Measurements from ENCODE around the gene SEMA5A.
"Not testable (repeated sequence)": the region's sequence is repeated elsewhere in the genome, so short reads cannot be mapped to it uniquely, and the experiment has no call there.

The SEMA5A gene

DNA sequence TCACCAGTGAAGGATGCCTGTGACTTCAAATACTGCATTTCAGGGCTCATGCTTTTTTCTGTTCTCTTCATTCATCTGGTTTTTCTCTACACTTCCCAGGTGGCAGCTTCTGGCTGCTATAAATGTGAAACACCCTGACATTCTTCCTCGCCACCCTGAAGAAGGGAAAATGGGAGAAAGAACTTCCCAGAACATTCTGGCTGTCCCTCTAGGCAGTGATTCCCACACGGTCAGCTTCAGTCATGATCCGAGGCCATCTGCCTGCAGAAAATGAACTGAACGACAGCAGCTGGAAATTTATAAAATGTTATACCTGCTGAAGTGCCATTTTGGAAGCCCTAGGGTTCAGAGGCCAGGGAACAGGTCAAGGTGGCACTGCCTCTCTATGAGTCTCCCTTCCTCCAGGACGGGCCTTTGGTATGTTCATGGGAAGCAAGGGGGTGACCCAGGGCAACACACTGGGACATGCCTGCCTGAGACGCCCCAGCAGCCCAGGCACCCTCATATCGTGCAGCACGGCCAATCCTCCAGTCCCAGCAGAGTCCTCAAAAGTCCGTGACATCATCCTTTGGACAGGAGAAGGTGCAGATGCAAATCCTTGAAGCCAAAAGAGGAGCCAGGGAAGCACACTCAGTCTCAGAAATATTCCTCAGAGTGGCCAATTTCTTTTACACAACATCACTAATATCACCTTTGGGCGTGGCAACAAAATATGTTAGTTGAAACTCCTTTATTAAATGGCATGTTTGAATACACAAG is 107.1 kb downstream of the SEMA5A start:
- no peak for DNase-seq

GRCh38 chr5:9437741-9438240 is 108.1 kb downstream of the SEMA5A start:
- no peak for DNase-seq

DNA sequence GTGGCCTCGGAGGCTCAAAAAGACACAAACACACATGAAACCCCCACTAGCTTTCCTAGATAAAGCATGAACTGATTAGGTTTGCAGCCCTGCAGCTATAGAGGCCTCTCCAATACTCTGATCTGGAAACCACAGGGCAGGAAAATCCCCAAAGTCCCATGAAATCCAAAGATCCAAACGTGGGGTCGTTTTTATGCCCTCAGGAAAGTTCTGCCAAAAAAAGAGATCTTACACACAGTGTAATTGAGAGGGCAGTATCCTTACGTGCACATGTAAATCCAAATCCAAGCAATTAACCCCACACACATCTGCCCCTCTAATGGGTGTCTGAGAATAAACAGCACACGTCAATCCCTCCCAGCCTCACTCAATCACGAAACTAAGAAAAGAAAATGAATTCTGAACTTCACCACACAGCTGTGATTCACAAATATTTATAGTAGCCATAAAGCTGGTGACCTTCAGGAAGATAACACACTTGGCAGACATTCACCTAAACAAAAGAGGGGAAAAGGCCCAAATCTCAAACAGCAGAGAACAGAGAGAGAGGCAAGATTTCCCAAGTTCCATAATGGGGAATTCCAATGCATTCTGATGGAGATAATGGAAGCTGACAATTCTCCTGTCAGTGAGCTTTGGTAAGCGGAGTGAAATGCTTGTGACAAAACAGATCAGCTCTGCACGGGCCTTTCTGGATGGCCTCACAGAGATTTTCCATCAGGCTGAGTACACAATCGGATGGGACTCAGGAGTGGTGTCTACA is 114.2 kb downstream of the SEMA5A start:
- no peak for DNase-seq

DNA sequence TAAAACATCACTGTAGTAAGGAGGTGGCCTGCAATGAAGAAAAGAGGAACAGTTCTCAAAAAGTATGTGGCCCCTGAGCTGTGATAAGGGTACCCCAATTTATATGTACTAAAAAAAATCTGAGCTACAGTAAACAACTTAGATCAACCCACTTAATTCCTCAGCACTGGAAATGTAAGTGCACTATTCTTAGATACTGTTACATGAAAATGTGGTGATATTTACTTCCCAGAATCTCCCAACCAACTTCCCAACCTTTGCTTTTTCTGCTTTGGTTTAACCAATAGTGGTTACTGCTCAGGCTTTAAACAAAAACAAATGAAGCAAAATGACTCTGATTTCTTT is 114.8 kb downstream of the SEMA5A start:
- DNase-seq, result no peak

GRCh38 chr5:9430306-9430705 is 115.6 kb downstream of the SEMA5A start:
- DNase-seq, result no peak

DNA sequence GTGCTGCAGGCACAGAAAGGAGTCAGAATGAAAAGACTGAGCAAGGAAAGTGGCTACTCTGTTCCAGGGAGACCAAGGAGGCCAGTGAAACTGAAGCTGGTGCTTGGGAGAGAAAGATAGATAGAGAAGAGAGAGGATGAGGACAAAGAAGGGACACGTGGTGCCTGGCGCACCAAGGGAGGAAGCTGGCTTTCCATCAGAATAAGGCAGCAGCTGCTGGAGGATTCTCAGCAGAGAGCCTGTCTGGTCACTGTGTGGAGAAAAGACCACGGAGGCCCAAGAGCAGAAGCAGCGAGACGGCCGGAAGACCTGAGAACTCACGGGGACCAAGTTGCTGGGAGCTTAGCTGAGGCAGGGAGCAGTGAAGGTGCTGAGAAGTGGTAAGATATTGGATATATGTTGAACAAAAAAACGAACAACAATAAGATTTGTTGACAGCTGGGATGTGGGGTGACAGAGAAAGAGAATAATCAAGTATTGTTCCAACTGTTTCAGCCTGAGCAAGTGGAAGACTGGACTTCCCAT is 116.1 kb downstream of the SEMA5A start:
- no peak for DNase-seq

GRCh38 chr5:9428272-9428671 is 117.6 kb downstream of the SEMA5A start:
- DNase-seq, result no peak

DNA sequence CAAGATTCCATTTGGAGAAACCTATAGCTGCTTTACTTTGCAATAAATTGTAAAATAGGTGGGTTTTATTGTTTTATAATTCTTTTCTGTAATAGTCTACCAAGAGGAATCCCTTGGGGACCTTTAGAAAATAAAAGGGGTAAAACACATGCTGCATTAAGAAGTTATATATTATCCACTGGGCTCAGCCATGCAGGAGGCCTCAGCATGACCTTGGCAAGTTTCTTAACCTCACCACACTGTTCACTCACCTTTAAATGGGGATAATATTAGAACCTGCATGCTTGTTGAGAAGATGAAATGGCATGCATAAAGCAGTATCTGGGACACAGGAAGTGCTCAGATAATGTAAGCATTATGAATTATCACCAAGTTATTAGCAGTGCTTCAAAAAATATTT is 120.2 kb downstream of the SEMA5A start:
- no peak for DNase-seq

DNA sequence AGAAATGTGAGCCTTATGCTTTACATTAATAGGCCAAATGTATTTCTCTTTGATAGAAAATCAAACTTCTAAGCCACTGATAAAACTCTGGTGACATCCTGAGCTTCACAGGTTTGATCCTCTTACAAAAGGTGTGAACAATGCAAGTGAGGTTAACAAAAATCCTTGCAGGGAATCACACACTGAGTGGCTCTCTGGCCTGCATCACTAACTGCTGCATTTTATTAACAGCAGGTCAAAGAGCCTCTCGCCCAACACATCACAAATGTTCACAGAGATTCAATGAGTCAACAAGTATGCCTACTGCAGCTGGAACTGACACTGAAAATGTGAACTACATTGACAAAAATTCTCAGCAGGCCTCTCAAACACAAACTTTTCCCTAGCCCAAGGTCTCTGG is 122.3 kb downstream of the SEMA5A start:
- no peak for DNase-seq

DNA sequence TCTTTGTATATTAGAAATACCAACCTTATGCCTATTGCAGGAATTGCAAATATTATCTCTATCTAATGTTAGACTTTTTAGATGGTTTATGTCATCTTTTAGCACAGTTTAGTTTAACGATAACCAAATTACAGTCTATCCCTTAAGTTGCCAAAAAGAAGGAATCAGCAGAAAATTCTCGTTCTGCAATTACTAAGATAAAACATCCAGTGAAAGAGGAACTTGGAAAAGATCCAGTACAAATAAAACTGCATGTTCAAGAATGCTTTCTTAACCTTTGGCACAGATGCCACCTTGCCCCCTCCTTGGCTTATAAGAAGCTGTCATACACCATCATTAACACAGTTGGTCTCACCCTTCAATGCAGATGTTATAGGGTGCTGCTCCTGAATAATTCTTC is 124.0 kb downstream of the SEMA5A start:
- no peak for DNase-seq

DNA sequence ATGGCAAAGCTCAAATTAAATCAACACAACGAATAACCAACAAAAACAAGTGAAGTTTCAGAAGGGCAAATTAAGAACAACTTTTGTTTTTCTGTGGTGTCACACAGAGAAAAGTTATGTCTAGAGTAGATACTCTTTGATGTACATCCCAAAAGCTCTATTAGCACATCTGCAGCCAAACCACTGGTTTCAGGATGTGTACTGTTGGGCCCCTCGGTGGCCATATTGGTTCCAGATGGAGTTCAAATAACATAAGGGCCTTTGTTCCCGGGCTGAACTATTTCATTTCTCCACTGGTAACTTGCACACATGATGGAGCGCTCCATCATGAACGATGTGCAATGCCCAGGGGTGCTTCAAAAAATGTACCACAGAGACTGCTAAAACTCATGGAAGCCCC is 126.1 kb downstream of the SEMA5A start:
- no peak for DNase-seq

DNA sequence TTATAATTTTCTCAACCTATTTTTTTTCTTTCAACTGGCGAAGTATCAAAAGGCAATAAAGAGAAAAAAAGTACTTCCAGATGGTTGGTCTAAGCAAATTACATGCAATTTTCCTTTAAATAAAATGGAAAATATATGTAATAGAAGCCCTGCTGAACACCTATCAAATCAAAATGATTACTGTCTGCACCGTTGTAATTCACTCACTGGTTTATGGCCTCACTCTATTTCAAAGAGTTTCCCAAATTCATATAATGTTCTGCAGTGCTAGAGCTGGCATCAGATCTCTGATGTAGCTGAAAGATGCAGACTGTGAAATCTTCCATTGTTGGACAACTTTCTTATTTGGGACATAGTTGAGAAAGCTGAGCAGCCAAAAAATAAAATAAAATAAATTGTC is 130.3 kb downstream of the SEMA5A start:
- no peak for DNase-seq

DNA sequence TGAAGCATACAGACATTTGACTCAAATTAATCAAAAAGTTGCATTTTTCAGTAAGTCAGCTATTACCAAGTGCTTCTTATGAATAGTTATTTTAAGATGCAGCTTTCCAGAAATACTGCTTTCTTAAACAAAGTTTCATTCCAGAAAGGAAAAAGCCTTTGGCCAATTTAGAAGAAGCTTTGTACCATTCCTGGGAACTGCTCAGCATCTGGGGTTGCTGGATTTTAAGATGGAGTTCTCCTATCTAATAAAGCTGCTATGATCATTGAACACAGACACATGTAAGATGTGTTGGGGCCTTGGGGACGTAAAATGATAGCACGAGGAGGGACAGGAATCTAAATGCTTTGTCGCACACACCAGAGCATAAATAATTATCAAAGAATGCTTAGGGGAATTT is 130.8 kb downstream of the SEMA5A start:
- no peak for DNase-seq

- no peak for DNase-seq
Observed at GRCh38 chr5:9411142-9411541, 134.7 kb downstream of the SEMA5A start.

GRCh38 chr5:9409413-9409960 is 136.4 kb downstream of the SEMA5A start:
- DNase-seq, result no peak

DNA sequence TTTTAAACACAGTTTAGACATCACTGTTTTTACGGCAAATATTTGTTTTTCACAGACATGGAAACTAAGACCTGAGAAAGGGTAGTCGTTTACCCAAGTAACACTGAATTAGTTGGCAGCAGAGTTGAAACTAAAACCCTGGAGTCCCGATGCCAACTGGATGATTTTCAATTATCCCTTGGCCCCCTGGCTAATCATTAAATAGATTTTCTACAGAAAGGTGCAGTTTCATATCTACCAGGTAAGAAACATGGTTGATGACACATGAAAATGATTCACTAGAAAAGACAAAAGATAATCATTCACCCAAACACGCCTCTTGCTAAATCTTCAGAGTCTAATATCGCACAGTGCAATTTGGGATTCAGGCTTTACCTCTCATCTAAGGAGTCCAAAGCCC is 136.9 kb downstream of the SEMA5A start:
- no peak for DNase-seq

- DNase-seq, result no peak
Observed at GRCh38 chr5:9405196-9405754, 140.6 kb downstream of the SEMA5A start.

DNA sequence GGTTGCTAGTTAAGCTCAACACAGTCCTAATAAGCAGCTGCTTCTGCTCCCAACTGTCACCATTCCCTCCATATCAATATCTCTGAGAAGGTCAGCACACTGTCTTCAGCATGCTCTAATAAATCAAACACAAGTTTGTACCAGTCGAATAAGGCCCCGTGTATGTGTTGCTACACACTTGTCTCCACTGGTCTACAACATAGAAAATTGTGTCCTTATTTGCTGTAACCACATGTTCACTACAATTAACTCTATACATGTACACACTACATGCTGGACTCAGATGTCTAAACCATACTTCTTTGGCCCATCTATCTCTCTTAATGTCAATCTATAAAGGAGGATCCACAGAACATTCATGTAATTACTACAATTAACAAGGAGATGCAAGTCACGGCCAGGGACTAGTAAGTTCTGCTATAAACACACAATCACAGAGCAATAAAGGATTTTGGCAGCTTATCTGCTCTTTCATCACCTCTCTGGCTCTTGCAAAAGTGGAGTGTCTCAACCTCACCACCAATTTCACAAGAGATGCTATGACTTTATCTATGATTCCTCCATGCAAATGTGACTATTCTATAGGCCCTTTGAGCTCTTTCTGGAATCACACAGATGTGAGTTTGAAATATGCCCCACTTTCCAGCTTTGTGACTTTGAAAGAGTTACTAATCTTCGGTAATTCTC is 143.9 kb downstream of the SEMA5A start:
- DNase-seq, result no peak

GRCh38 chr5:9399783-9400182 is 146.1 kb downstream of the SEMA5A start:
- DNase-seq, result not testable (repeated sequence)

GRCh38 chr5:9399094-9399493 is 146.8 kb downstream of the SEMA5A start:
- no peak for DNase-seq

- no peak for DNase-seq
Observed at GRCh38 chr5:9398227-9398626, 147.6 kb downstream of the SEMA5A start.

DNA sequence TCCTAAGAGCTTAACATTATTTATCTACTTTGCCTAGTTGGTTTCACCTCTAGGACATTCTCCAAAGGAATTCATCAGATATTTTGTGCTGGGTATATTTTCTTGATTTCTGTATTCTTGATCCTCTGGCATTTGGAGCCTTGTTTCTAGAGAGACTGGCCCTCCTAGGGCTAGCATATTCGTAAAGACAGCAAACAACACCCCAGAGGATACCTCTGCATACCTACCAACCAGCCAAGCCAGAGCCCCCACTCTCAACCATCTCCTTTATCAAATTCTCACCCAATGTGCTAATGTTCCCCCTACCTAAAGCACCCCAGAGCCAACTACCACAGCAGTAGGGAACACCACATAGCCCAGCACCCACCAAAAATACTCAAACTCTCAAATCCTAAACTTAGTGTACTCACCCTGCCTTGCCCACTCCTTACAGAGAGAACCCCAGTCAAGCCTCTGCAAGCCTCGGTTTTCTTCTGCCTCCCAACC is 149.5 kb downstream of the SEMA5A start:
- no peak for DNase-seq

DNA sequence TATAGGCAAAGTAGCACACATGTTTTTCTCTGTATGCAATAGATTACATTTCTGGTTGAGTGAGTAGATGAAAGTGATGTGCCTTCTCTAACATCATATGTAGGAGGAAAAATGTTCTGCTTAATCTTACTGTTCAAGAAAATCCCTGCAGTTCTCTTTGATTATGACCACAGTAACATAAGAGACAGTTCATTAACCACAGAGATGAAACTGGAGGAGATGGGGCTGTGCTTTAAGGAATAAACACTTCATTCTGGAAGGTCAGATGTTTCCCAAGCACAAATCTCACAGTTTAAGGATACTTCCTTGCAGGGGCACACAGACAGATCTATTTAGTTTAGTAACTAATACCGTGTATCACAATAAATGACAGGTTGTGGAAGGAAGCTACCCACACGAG is 150.2 kb downstream of the SEMA5A start:
- no peak for DNase-seq
